H1 (cell line): Measurements from ENCODE around the gene BCO1. TPM values are rescaled to one million over a fixed set of nuclear protein-coding genes. Genes with fewer than 3 reads are reported as not detected.

Experiments used
- CTCF ChIA-PET: fragments of 300-600 bp; sonication (Branson Sonifier 250); formaldehyde crosslinking; loops from one replicate; lab custom pipeline; 2021; ENCODE audit not compliant: partially characterized antibody; lab: Charles Lee
- POLR2A ChIA-PET: fragments of 300-600 bp; sonication (Branson Sonifier 250); formaldehyde crosslinking; loops from one replicate; lab custom pipeline; 2021; ENCODE audit warnings: inconsistent platforms; ENCODE audit not compliant: partially characterized antibody; lab: Charles Lee
- DNase-seq, 2 experiments: peaks; one replicate each; pipeline versions ENCODE4 v3.0.0 to v3.0.0-alpha.2; 2010 to 2022; ENCODE audit warnings: low spot score in 2 of 2, low read depth in 1 of 2, mixed read lengths in 1 of 2
- FAIRE-seq: peaks from 2 replicates; lab custom pipeline; 2011; peaks lifted over from hg19 to GRCh38; lab: Jason Lieb, UNC
- H2AFZ ChIP-seq: 2 replicates; pipeline ENCODE4 v1.8.1; 2012; ENCODE audit warnings: low read length, inconsistent platforms
- H2AK5ac ChIP-seq: 2 replicates; pipeline ENCODE4 v1.6.1; 2013; ENCODE audit warnings: low read depth, low read length
- H2BK120ac ChIP-seq: replicated peaks from 2 replicates; pipeline ENCODE3; 2013; ENCODE audit warnings: low read depth, low read length, inconsistent platforms
- H2BK12ac ChIP-seq: 2 replicates; pipeline ENCODE4 v1.6.1; 2013; ENCODE audit warnings: low read depth, low read length
- H2BK15ac ChIP-seq: 2 replicates; pipeline ENCODE4 v1.6.1; 2013; ENCODE audit warnings: low read length
- H2BK20ac ChIP-seq: 2 replicates; pipeline ENCODE4 v1.6.1; 2013; ENCODE audit warnings: low read length
- H2BK5ac ChIP-seq: 2 replicates; pipeline ENCODE4 v1.6.1; 2013; ENCODE audit warnings: low read depth, low read length
- H3K14ac ChIP-seq: 2 replicates; pipeline ENCODE4 v1.6.1; 2013; ENCODE audit warnings: inconsistent platforms; ENCODE audit not compliant: insufficient read length
- H3K18ac ChIP-seq: 2 replicates; pipeline ENCODE4 v1.6.1; 2013; ENCODE audit warnings: low read length; ENCODE audit errors: extremely low read depth
- H3K23ac ChIP-seq: 2 replicates; pipeline ENCODE4 v1.6.1; 2013; ENCODE audit warnings: inconsistent platforms; ENCODE audit not compliant: insufficient read length
- H3K23me2 ChIP-seq: 2 replicates; pipeline ENCODE4 v1.6.1; 2013; ENCODE audit warnings: low read depth, low read length
- H3K27ac ChIP-seq: 2 replicates; pipeline ENCODE4 v1.6.1; 2011; ENCODE audit warnings: low read depth, low read length, inconsistent platforms
- H3K27me3 ChIP-seq, 4 experiments: replicated peaks in 1 of 4; 1 replicate in 1 of 4; 2 replicates in 3 of 4; pipeline versions ENCODE4 v1.6.1 to v1.8.1; 2011 to 2013; ENCODE audit warnings: low read length in 3 of 4, mild to moderate bottlenecking in 3 of 4, inconsistent platforms in 2 of 4, mixed read lengths in 2 of 4, moderate library complexity in 1 of 4; ENCODE audit not compliant: control insufficient read depth in 3 of 4, insufficient read depth in 3 of 4; ENCODE audit errors: extremely low read depth in 1 of 4
- H3K36me3 ChIP-seq, 4 experiments: 2 replicates each; pipeline versions ENCODE4 v1.6.1 to v1.8.1; 2011 to 2013; ENCODE audit warnings: mild to moderate bottlenecking in 4 of 4, low read length in 3 of 4, moderate library complexity in 2 of 4, control low read depth in 1 of 4, inconsistent platforms in 1 of 4; ENCODE audit not compliant: insufficient read depth in 4 of 4, control insufficient read depth in 2 of 4
- H3K4ac ChIP-seq: replicated peaks from 2 replicates; pipeline ENCODE3; 2013; ENCODE audit warnings: low read length, low read depth, mixed read lengths, inconsistent platforms; ENCODE audit not compliant: insufficient read length
- H3K4me1 ChIP-seq, 4 experiments: replicated peaks in 1 of 4; 1 replicate in 1 of 4; 2 replicates in 3 of 4; pipeline versions ENCODE4 v1.6.1 to v1.8.1; 2011 to 2013; ENCODE audit warnings: low read length in 3 of 4, inconsistent platforms in 2 of 4, mixed read lengths in 1 of 4; ENCODE audit not compliant: insufficient read depth in 4 of 4, control insufficient read depth in 3 of 4
- H3K4me2 ChIP-seq, 2 experiments: 2 replicates each; pipeline versions ENCODE4 v1.6.1 to v1.8.1; 2011 to 2013; ENCODE audit warnings: low read depth in 2 of 2, low read length in 2 of 2, control low read depth in 1 of 2, inconsistent platforms in 1 of 2, mild to moderate bottlenecking in 1 of 2; ENCODE audit not compliant: insufficient read depth in 1 of 2
- H3K4me3 ChIP-seq, 4 experiments: fragments of 200-600, 300-600 bp in 1 of 4; sonication (generic), shearing (Covaris generic), sonication (Bioruptor Twin) in 1 of 4; 2 replicates each; pipeline versions ENCODE4 v1.5.1 to v1.8.1; 2011 to 2016; ENCODE audit warnings: low read length in 4 of 4, low read depth in 3 of 4, control low read depth in 2 of 4, inconsistent platforms in 2 of 4, mild to moderate bottlenecking in 2 of 4, mixed read lengths in 1 of 4, moderate library complexity in 1 of 4; ENCODE audit not compliant: insufficient read depth in 2 of 4; ENCODE audit errors: extremely low read depth in 1 of 4
- H3K56ac ChIP-seq: replicated peaks from 2 replicates; pipeline ENCODE3; 2013; ENCODE audit warnings: low read depth, mild to moderate bottlenecking, mixed read lengths, low read length, inconsistent platforms; ENCODE audit not compliant: insufficient read length
- H3K79me1 ChIP-seq: 2 replicates; pipeline ENCODE4 v1.6.1; 2013; ENCODE audit warnings: low read depth, low read length, control low read depth
- H3K79me2 ChIP-seq, 2 experiments: 2 replicates each; pipeline versions ENCODE4 v1.6.1 to v1.8.1; 2012 to 2013; ENCODE audit warnings: low read length in 2 of 2, mild to moderate bottlenecking in 2 of 2, inconsistent platforms in 1 of 2; ENCODE audit not compliant: insufficient read depth in 2 of 2, control insufficient read depth in 1 of 2
- H3K9ac ChIP-seq, 4 experiments: replicated peaks in 1 of 4; 1 replicate in 1 of 4; 2 replicates in 3 of 4; pipeline versions ENCODE4 v1.6.1 to v1.8.1; 2011 to 2013; ENCODE audit warnings: low read depth in 3 of 4, low read length in 3 of 4, control low read depth in 2 of 4, mild to moderate bottlenecking in 2 of 4, moderate library complexity in 2 of 4, inconsistent platforms in 1 of 4; ENCODE audit errors: extremely low read depth in 1 of 4
- H3K9me3 ChIP-seq, 2 experiments: 2 replicates each; pipeline versions ENCODE4 v1.6.1 to v1.8.1; 2012 to 2013; ENCODE audit warnings: mild to moderate bottlenecking in 2 of 2, moderate library complexity in 2 of 2, control low read depth in 1 of 2, inconsistent platforms in 1 of 2, low read depth in 1 of 2, low read length in 1 of 2, mixed read lengths in 1 of 2; ENCODE audit not compliant: insufficient read depth in 2 of 2
- H4K20me1 ChIP-seq, 2 experiments: replicated peaks in 1 of 2; 2 replicates each; pipeline versions ENCODE3 to v1.8.1; 2011 to 2013; ENCODE audit warnings: inconsistent platforms in 2 of 2, low read length in 2 of 2, mild to moderate bottlenecking in 1 of 2; ENCODE audit not compliant: insufficient read depth in 2 of 2, control insufficient read depth in 1 of 2
- H4K5ac ChIP-seq: 2 replicates; pipeline ENCODE4 v1.6.1; 2013; ENCODE audit warnings: low read length, low read depth, mixed read lengths, inconsistent platforms; ENCODE audit not compliant: insufficient read length
- H4K8ac ChIP-seq: 2 replicates; pipeline ENCODE4 v1.8.0; 2013; ENCODE audit warnings: mild to moderate bottlenecking, moderate library complexity, low read length, inconsistent platforms; ENCODE audit not compliant: insufficient read depth; ENCODE audit errors: extremely low read depth
- H4K91ac ChIP-seq: replicated peaks from 2 replicates; pipeline ENCODE3; 2013; ENCODE audit warnings: low read length, mixed read lengths, inconsistent platforms; ENCODE audit not compliant: insufficient read length
- EGR1 ChIP-seq: IDR thresholded peaks from 2 replicates; pipeline ENCODE4 v1.6.1; 2011; ENCODE audit warnings: low read depth, low read length, borderline replicate concordance
- EP300 ChIP-seq, 2 experiments: IDR thresholded peaks; 1 replicate in 1 of 2; 2 replicates in 1 of 2; pipeline ENCODE4 v1.6.1; 2011 to 2012; ENCODE audit warnings: low read depth in 2 of 2, low read length in 2 of 2, mild to moderate bottlenecking in 2 of 2, borderline replicate concordance in 1 of 2, inconsistent platforms in 1 of 2, moderate library complexity in 1 of 2
- FOSL1 ChIP-seq: IDR thresholded peaks from 2 replicates; pipeline ENCODE4 v1.6.1; 2011; ENCODE audit warnings: mild to moderate bottlenecking, low read depth, low read length, moderate library complexity; ENCODE audit not compliant: insufficient read depth
- GTF2F1 ChIP-seq: IDR thresholded peaks from 2 replicates; pipeline ENCODE4 v1.6.1; 2012; ENCODE audit warnings: low read depth, low read length, improper control_type of control experiment, borderline replicate concordance
- HDAC2 ChIP-seq, 2 experiments: fragments of 300-600 bp in 1 of 2; sonication (generic) in 1 of 2; IDR thresholded peaks; 2 replicates each; pipeline ENCODE4 v1.6.1; 2011 to 2012; ENCODE audit warnings: low read depth in 2 of 2, low read length in 2 of 2, mild to moderate bottlenecking in 2 of 2, moderate library complexity in 2 of 2, borderline replicate concordance in 1 of 2, inconsistent platforms in 1 of 2
- JUND ChIP-seq: IDR thresholded peaks from 2 replicates; pipeline ENCODE4 v1.6.1; 2011; ENCODE audit warnings: mild to moderate bottlenecking, improper control_type of control experiment, low read length
- NANOG ChIP-seq: IDR thresholded peaks from 2 replicates; pipeline ENCODE4 v1.6.1; 2011; ENCODE audit warnings: low read length, low read depth, mild to moderate bottlenecking, inconsistent platforms; ENCODE audit not compliant: insufficient read depth, poor library complexity, severe bottlenecking
- POLR2AphosphoS5 ChIP-seq: IDR thresholded peaks from 2 replicates; pipeline ENCODE4 v1.6.1; 2011; ENCODE audit warnings: low read depth, low read length
- RXRA ChIP-seq: IDR thresholded peaks from 2 replicates; pipeline ENCODE4 v1.6.1; 2011; ENCODE audit warnings: low read depth, mild to moderate bottlenecking, low read length, moderate library complexity; ENCODE audit not compliant: insufficient read depth
- SIX5 ChIP-seq: IDR thresholded peaks from 2 replicates; pipeline ENCODE4 v1.6.1; 2011; ENCODE audit warnings: mild to moderate bottlenecking, low read depth, low read length
- YY1 ChIP-seq: IDR thresholded peaks from 2 replicates; pipeline ENCODE4 v1.6.1; 2011; ENCODE audit warnings: low read depth, mild to moderate bottlenecking, low read length
- WGBS, 2 experiments: shearing (Covaris generic) in 1 of 2; methylation state at CpG; one replicate each; pipeline versions ENCODE4 v1.1.6 to v1.1.7; 2013 to 2015; ENCODE audit warnings: low lambda C conversion rate in 2 of 2, mixed read lengths in 2 of 2, inconsistent platforms in 1 of 2, low coverage in 1 of 2, missing lambda C conversion rate in 1 of 2; ENCODE audit not compliant: insufficient replicate concordance in 2 of 2, insufficient coverage in 1 of 2, insufficient read length in 1 of 2; ENCODE audit errors: extremely low coverage in 1 of 2, missing lambda C conversion rate in 1 of 2; 5-methylcytosine and 5-hydroxymethylcytosine counted together
- polyA plus RNA-seq, 7 experiments: library from polyadenylated mRNA; depleted of rRNA in 3 of 7; stranded (reverse) in 5 of 7; unstranded in 2 of 7; fragments of >200 nt in 5 of 7; fragments of 200-250 nt in 2 of 7; gene quantifications; 1 replicate in 5 of 7; 2 replicates in 1 of 7; 4 replicates in 1 of 7; pipeline versions ENCODE4 v1.2.1 to v1.2.3, GENCODE V29; 2011 to 2013; ENCODE audit warnings: missing spikeins in 2 of 7, mixed read lengths in 2 of 7
- total RNA-seq: library from RNA; stranded (reverse); fragmentation: NEBNext Ultra II Directional; extraction: Animal tissue kit (Norgen Biotek cat#: 25700); gene quantifications from 2 replicates; pipeline ENCODE4 v1.2.1, GENCODE V29; 2021
- TF ChIP-seq, protein P1 (sequence below): IDR thresholded peaks from 2 replicates; pipeline ENCODE4 v1.6.1; 2012; ENCODE audit warnings: inconsistent platforms
- TF ChIP-seq, protein P2 (sequence below): IDR thresholded peaks from 2 replicates; pipeline ENCODE4 v1.6.1; 2012; ENCODE audit warnings: inconsistent platforms

BCO1 gene
- total and polyA plus RNA-seq, 2 of the 8 experiments (the other 6 are each of a cell fraction or from before 2014, with no cell fraction given) = 0.21 TPM; not detected in 1

GRCh38 chr16:81219151-81219550 lies 19.3 kb upstream of the BCO1 start:
- no peak overlapping the region for H3K4me2 ChIP-seq
- no peak overlapping the region for H4K91ac ChIP-seq
- H3K79me2 ChIP-seq = no peaks in the 10 kb centered on the region
- H3K36me3 ChIP-seq = no peaks in the 10 kb centered on the region
- no peaks in the 10 kb centered on the region for H3K79me1 ChIP-seq
- WGBS, 2 experiments = 82% methylated on average over 9 of the region's 9 CpGs; no CpG with 5 or more reads in 1 of the 2 experiments
- no peak overlapping the region for H3K9ac ChIP-seq
- FAIRE-seq = no peak
- no peaks in the 10 kb centered on the region for H4K20me1 ChIP-seq
- H3K14ac ChIP-seq = no peak overlapping the region
- no peak overlapping the region for H3K23ac ChIP-seq
- no peak overlapping the region for H2AK5ac ChIP-seq
- no peaks in the 10 kb centered on the region for H3K27me3 ChIP-seq
- H3K4me3 ChIP-seq = no peak overlapping the region
- no peak overlapping the region for H2BK120ac ChIP-seq
- ChIA-PET POLR2A (interaction anchor here (1.6 kb wide), 1 partner anchor 19 kb away, joined by 4 read pairs; the partner anchor contains the start of gene BCO1), CTCF (interaction anchor here (0.5 to 7.0 kb wide), 5 partner anchors 8 to 100 kb away, joined by 3 to 71 read pairs (median 4); no protein-coding TSS in a partner anchor)
- no peak overlapping the region for H4K5ac ChIP-seq
- H3K4me1 ChIP-seq = peaks cover 0 to 3% (median 0%) of the 10 kb centered on the region in 4 experiments; a peak in 1 of 7 replicates
- H2BK12ac ChIP-seq = no peak overlapping the region
- no peak overlapping the region for H2BK20ac ChIP-seq
- H2BK15ac ChIP-seq = no peak overlapping the region
- H3K18ac ChIP-seq = no peak overlapping the region
- H3K27ac ChIP-seq = no peak overlapping the region
- H2BK5ac ChIP-seq = no peak overlapping the region
- H3K56ac ChIP-seq = no peak overlapping the region
- H3K4ac ChIP-seq = no peak overlapping the region
- no peak for DNase-seq
- H2AFZ ChIP-seq = no peak overlapping the region
- H3K9me3 ChIP-seq = no peaks in the 10 kb centered on the region
- H3K23me2 ChIP-seq = no peaks in the 10 kb centered on the region
- no peak overlapping the region for H4K8ac ChIP-seq
- TF ChIP-seq JUND (no peak), POLR2AphosphoS5 (no peak), RXRA (no peak), FOSL1 (no peak), YY1 (no peak), EGR1 (no peak), HDAC2 (IDR thresholded peaks at IDR 0.05; ENCODE audit: borderline replicate concordance in 1 of 2, low read depth in 2 of 2, low read length in 2 of 2) (no peak), GTF2F1 (no peak), EP300 (IDR thresholded peaks at IDR 0.05; ENCODE audit: borderline replicate concordance in 1 of 2, low read depth in 2 of 2, low read length in 2 of 2) (no peak), SIX5 (no peak), NANOG (no peak)
- TF ChIP-seq, protein P1, sequence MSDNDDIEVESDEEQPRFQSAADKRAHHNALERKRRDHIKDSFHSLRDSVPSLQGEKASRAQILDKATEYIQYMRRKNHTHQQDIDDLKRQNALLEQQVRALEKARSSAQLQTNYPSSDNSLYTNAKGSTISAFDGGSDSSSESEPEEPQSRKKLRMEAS = no peak
- TF ChIP-seq, protein P2, sequence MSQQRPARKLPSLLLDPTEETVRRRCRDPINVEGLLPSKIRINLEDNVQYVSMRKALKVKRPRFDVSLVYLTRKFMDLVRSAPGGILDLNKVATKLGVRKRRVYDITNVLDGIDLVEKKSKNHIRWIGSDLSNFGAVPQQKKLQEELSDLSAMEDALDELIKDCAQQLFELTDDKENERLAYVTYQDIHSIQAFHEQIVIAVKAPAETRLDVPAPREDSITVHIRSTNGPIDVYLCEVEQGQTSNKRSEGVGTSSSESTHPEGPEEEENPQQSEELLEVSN = no peak
